ENCODE data around the gene PDE4D. TPM values are rescaled to one million over a fixed set of nuclear protein-coding genes. Genes with fewer than 3 reads are reported as not detected.

PDE4D gene
- polyA plus RNA-seq, 1 donor = 40.8 TPM

GRCh38 chr5:59543821-59544442 lies 349.6 kb downstream of the PDE4D start:
- DNase-seq = peak; percentile 16

- peak; percentile 64 for DNase-seq
Observed at GRCh38 chr5:59542851-59543820, 350.4 kb downstream of the PDE4D start.

- DNase-seq = no peak
Observed at GRCh38 chr5:59542306-59542705, 351.2 kb downstream of the PDE4D start.

GRCh38 chr5:59540366-59540765 lies 353.2 kb downstream of the PDE4D start:
- DNase-seq = no peak

GRCh38 chr5:59538750-59539121 lies 354.8 kb downstream of the PDE4D start:
- DNase-seq = no peak

GRCh38 chr5:59537961-59538749 lies 355.4 kb downstream of the PDE4D start:
- DNase-seq = peak; percentile 71

GRCh38 chr5:59536875-59537274 lies 356.7 kb downstream of the PDE4D start:
- no peak for DNase-seq

- no peak for DNase-seq
Observed at GRCh38 chr5:59535561-59535960, 358.0 kb downstream of the PDE4D start.

GRCh38 chr5:59533730-59534108 lies 359.8 kb downstream of the PDE4D start:
- no peak for DNase-seq

- no peak for DNase-seq
Observed at GRCh38 chr5:59532979-59533729, 360.4 kb downstream of the PDE4D start.

GRCh38 chr5:59529239-59529638 lies 364.3 kb downstream of the PDE4D start:
- no peak for DNase-seq

- DNase-seq = no peak
Observed at GRCh38 chr5:59528202-59528862, 365.2 kb downstream of the PDE4D start.

GRCh38 chr5:59525957-59526356 lies 367.6 kb downstream of the PDE4D start:
- DNase-seq = no peak

GRCh38 chr5:59525311-59525710 lies 368.2 kb downstream of the PDE4D start:
- no peak for DNase-seq

GRCh38 chr5:59522201-59522831 lies 371.2 kb downstream of the PDE4D start:
- DNase-seq = no peak

- DNase-seq = no peak
Observed at GRCh38 chr5:59521476-59521875, 372.1 kb downstream of the PDE4D start.

GRCh38 chr5:59519338-59519737 lies 374.2 kb downstream of the PDE4D start:
- DNase-seq = no peak

- DNase-seq = no peak
Observed at GRCh38 chr5:59517926-59518585, 375.5 kb downstream of the PDE4D start.

- DNase-seq = no peak
Observed at GRCh38 chr5:59516161-59516560, 377.4 kb downstream of the PDE4D start.

GRCh38 chr5:59506285-59506877 lies 387.1 kb downstream of the PDE4D start:
- no peak for DNase-seq

Data from hindlimb muscle (tissue), 1 donor.